ENCODE results near the gene LTBP4.

The LTBP4 gene

DNA sequence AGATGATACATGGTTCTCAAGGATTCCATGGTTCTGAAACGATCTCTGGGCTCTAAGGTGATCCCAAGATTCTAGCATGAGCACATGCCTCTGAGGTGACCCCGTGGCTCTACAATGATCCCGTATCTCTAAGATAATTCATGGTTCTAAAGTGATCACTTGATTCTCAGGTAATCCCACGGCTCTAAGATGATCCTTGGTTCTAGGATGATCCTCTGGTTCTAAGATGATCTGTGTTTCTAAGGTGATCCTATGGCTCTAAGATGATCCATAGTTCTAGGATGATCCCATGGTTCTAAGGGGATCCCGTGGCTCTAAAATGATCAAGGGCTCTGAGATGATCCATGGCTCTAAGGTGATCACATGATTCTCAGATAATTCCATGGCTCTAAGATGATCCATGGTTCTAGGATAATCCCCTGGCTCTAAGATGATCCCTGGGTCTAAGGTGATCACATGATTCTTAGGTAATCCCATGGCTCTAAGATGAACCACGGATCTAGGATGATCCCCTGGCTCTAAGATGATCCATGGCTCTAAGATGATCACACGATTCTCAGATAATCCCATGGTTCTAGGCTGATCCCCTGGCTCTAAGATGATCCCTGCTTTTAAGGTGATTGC is 67.9 kb downstream of the LTBP4 start:
- Histone ChIP-seq H3K23ac (ENCODE audit: low read length in 2 of 2) (no peak overlapping the region), H4K91ac (ENCODE audit: low read length) (no peak overlapping the region), H3K18ac (ENCODE audit: low read depth in 1 of 2, low read length in 2 of 2) (no peak overlapping the region), H3K36me3 (ENCODE audit: control insufficient read depth in 1 of 2, insufficient read depth in 2 of 2, low read depth in 1 of 2, low read length in 2 of 2) (peaks cover 72 to 73% of the 10 kb centered on the region in 2 experiments), H3K14ac (ENCODE audit: low read length in 2 of 2) (no peak overlapping the region), H3K9ac (ENCODE audit: low read length) (no peak overlapping the region), H3K27ac (ENCODE audit: low read length, poor library complexity, severe bottlenecking) (no peak overlapping the region), H2AK5ac (ENCODE audit: low read length, severe bottlenecking) (no peak overlapping the region), H3K4me1 (ENCODE audit: control insufficient read depth, insufficient read depth, low read depth, low read length) (peaks cover 7% of the 10 kb centered on the region), H2AFZ (ENCODE audit: low read depth, low read length) (no peak overlapping the region), H2BK5ac (ENCODE audit: low read depth, low read length, poor library complexity, severe bottlenecking) (no peak overlapping the region), H3K27me3 (ENCODE audit: control insufficient read depth in 1 of 2, insufficient read depth in 1 of 2, low read length in 2 of 2) (no peaks in the 10 kb centered on the region), H3K9me3 (ENCODE audit: control insufficient read depth, low read length) (peaks cover 11% of the 10 kb centered on the region), H3K4me3 (ENCODE audit: insufficient read depth in 1 of 2, low read depth in 1 of 2, low read length in 2 of 2) (no peak overlapping the region), H3K4me2 (ENCODE audit: low read length, poor library complexity, severe bottlenecking) (no peak overlapping the region), H3K79me1 (replicated peaks; ENCODE audit: low read length, poor library complexity, severe bottlenecking) (no peaks in the 10 kb centered on the region), H2BK120ac (ENCODE audit: low read depth, low read length) (no peak overlapping the region), H3K4ac (ENCODE audit: low read depth in 1 of 2, low read length in 2 of 2) (no peak overlapping the region), H4K8ac (ENCODE audit: low read length) (no peak overlapping the region), H2BK15ac (ENCODE audit: low read depth, poor library complexity, severe bottlenecking) (no peak overlapping the region), H2BK12ac (ENCODE audit: low read length in 2 of 2) (no peak overlapping the region)
- WGBS, result 96% methylated on average over 7 of the region's 7 CpGs
- no peak for DNase-seq

DNA sequence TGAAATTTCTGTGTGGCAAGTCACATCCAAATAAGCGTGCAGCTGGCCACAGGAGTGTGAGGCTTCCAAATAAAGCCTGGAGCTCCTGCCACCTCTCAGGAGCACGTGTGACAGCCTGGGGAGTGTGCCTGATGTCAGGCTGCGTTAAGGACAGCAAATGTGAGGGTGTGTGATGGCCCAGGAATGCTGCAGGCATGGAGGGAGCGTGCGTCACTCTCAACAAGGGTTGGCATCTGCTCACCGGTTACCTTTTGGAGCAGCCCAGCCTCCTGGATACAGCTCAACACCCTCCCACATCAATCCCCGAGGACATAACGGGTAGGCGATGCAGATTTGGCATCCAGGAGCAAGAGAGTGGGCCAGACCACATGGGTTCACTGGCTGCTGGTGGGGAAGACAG is 70.2 kb downstream of the LTBP4 start:
- Histone ChIP-seq H4K8ac (ENCODE audit: low read length) (no peak overlapping the region), H3K27ac (ENCODE audit: low read length, poor library complexity, severe bottlenecking) (no peak overlapping the region), H2AK5ac (ENCODE audit: low read length, severe bottlenecking) (no peak overlapping the region), H3K79me1 (replicated peaks; ENCODE audit: low read length, poor library complexity, severe bottlenecking) (no peaks in the 10 kb centered on the region), H3K14ac (ENCODE audit: low read length in 2 of 2) (no peak overlapping the region), H3K4me1 (ENCODE audit: control insufficient read depth, insufficient read depth, low read depth, low read length) (peaks cover 9% of the 10 kb centered on the region), H2BK5ac (ENCODE audit: low read depth, low read length, poor library complexity, severe bottlenecking) (no peak overlapping the region), H2BK12ac (ENCODE audit: low read length in 2 of 2) (no peak overlapping the region), H3K27me3 (ENCODE audit: control insufficient read depth in 1 of 2, insufficient read depth in 1 of 2, low read length in 2 of 2) (no peaks in the 10 kb centered on the region), H3K18ac (ENCODE audit: low read depth in 1 of 2, low read length in 2 of 2) (no peak overlapping the region), H4K91ac (ENCODE audit: low read length) (peak overlapping the region; percentile 7), H3K9ac (ENCODE audit: low read length) (no peak overlapping the region), H3K4me2 (ENCODE audit: low read length, poor library complexity, severe bottlenecking) (no peak overlapping the region), H3K4me3 (ENCODE audit: insufficient read depth in 1 of 2, low read depth in 1 of 2, low read length in 2 of 2) (no peak overlapping the region), H3K23ac (ENCODE audit: low read length in 2 of 2) (no peak overlapping the region), H3K4ac (ENCODE audit: low read depth in 1 of 2, low read length in 2 of 2) (no peak overlapping the region), H2BK120ac (ENCODE audit: low read depth, low read length) (no peak overlapping the region), H3K9me3 (ENCODE audit: control insufficient read depth, low read length) (peaks cover 11% of the 10 kb centered on the region), H2AFZ (ENCODE audit: low read depth, low read length) (no peak overlapping the region), H3K36me3 (ENCODE audit: control insufficient read depth in 1 of 2, insufficient read depth in 2 of 2, low read depth in 1 of 2, low read length in 2 of 2) (peaks cover 89 to 94% of the 10 kb centered on the region in 2 experiments), H2BK15ac (ENCODE audit: low read depth, poor library complexity, severe bottlenecking) (no peak overlapping the region)
- 94% methylated on average over 9 of the region's 9 CpGs for WGBS
- no peak for DNase-seq

DNA sequence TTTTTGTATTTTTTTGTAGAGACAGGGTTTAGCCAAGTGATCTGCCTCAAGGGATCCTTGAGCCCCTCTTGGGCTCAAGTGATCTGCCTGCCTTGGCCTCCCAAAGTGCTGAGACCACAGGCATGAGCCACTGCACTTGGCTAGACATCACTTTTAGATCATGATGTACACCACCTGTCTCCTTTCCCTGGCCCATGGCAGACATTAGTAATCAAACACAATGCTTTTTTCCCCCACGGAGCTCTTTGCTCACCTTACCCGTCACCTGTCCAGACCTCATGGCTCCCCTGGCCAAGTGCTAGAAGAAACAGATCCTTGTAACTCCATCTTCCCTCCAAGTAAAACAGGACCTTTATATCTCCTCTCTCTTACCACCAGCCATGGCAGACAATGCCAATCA is 70.9 kb downstream of the LTBP4 start:
- H4K8ac ChIP-seq (ENCODE audit: low read length), result no peak overlapping the region
- no peak overlapping the region for H4K91ac ChIP-seq (ENCODE audit: low read length)
- no peak overlapping the region for H3K9ac ChIP-seq (ENCODE audit: low read length)
- no peak for DNase-seq
- H2BK5ac ChIP-seq (ENCODE audit: low read depth, low read length, poor library complexity, severe bottlenecking), result no peak overlapping the region
- no peak overlapping the region for H3K4ac ChIP-seq (ENCODE audit: low read depth in 1 of 2, low read length in 2 of 2)
- peaks cover 7% of the 10 kb centered on the region for H3K4me1 ChIP-seq (ENCODE audit: control insufficient read depth, insufficient read depth, low read depth, low read length)
- H3K36me3 ChIP-seq (ENCODE audit: control insufficient read depth in 1 of 2, insufficient read depth in 2 of 2, low read depth in 1 of 2, low read length in 2 of 2), result peaks cover 89 to 96% of the 10 kb centered on the region in 2 experiments
- no peak overlapping the region for H2BK12ac ChIP-seq (ENCODE audit: low read length in 2 of 2)
- H3K9me3 ChIP-seq (ENCODE audit: control insufficient read depth, low read length), result peaks cover 11% of the 10 kb centered on the region
- no peak overlapping the region for H2AFZ ChIP-seq (ENCODE audit: low read depth, low read length)
- no peaks in the 10 kb centered on the region for H3K27me3 ChIP-seq (ENCODE audit: control insufficient read depth in 1 of 2, insufficient read depth in 1 of 2, low read length in 2 of 2)
- H3K4me2 ChIP-seq (ENCODE audit: low read length, poor library complexity, severe bottlenecking), result no peak overlapping the region
- no peak overlapping the region for H2BK120ac ChIP-seq (ENCODE audit: low read depth, low read length)
- no peak overlapping the region for H3K18ac ChIP-seq (ENCODE audit: low read depth in 1 of 2, low read length in 2 of 2)
- no peak overlapping the region for H3K27ac ChIP-seq (ENCODE audit: low read length, poor library complexity, severe bottlenecking)
- H3K14ac ChIP-seq (ENCODE audit: low read length in 2 of 2), result no peak overlapping the region
- WGBS, result 97% methylated on average over 2 of the region's 2 CpGs
- no peak overlapping the region for H3K4me3 ChIP-seq (ENCODE audit: insufficient read depth in 1 of 2, low read depth in 1 of 2, low read length in 2 of 2)
- H2AK5ac ChIP-seq (ENCODE audit: low read length, severe bottlenecking), result no peak overlapping the region
- no peak overlapping the region for H2BK15ac ChIP-seq (ENCODE audit: low read depth, poor library complexity, severe bottlenecking)
- no peak overlapping the region for H3K23ac ChIP-seq (ENCODE audit: low read length in 2 of 2)
- H3K79me1 ChIP-seq (replicated peaks; ENCODE audit: low read length, poor library complexity, severe bottlenecking), result no peaks in the 10 kb centered on the region

DNA sequence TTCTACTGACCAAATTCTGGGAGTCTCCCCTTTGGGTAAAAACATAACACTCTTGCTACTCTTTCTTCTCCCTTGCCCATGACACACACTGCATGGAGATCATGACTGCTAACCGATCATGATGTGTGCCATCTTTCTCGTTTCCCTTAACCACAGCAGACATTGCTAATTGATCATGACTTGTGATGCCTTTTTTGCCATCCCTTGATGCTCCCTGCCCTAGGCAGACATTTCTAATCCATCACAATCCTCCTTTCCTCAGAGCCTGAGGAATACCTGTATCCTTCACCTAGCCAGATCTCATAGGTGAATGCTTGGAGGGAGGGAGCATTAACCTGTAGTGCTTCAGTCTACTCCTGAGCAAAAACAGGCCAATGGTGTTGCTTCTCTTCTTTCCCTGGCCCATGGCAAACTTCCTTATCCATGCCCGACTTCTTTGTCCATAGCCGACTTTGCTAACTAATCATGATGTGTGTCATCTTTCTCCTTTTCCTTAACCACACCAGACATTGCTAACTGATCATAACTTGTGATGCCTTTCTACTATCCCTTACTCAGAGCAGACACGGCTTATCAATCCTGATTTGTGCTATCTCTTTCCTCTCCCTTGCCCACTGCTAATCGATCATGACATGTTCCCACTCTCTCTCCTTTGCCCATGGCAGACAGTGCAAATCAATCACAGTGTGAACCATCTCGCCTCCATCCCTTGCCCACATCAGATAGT is 71.6 kb downstream of the LTBP4 start:
- H3K18ac ChIP-seq (ENCODE audit: low read depth in 1 of 2, low read length in 2 of 2), result no peak overlapping the region
- H3K14ac ChIP-seq (ENCODE audit: low read length in 2 of 2), result no peak overlapping the region
- H3K4me1 ChIP-seq (ENCODE audit: control insufficient read depth, insufficient read depth, low read depth, low read length), result peaks cover 7% of the 10 kb centered on the region
- H3K9ac ChIP-seq (ENCODE audit: low read length), result no peak overlapping the region
- H3K9me3 ChIP-seq (ENCODE audit: control insufficient read depth, low read length), result peaks cover 11% of the 10 kb centered on the region
- no peak overlapping the region for H3K4me2 ChIP-seq (ENCODE audit: low read length, poor library complexity, severe bottlenecking)
- no peak overlapping the region for H2BK15ac ChIP-seq (ENCODE audit: low read depth, poor library complexity, severe bottlenecking)
- no peak overlapping the region for H2BK120ac ChIP-seq (ENCODE audit: low read depth, low read length)
- no peak overlapping the region for H3K23ac ChIP-seq (ENCODE audit: low read length in 2 of 2)
- H3K27me3 ChIP-seq (ENCODE audit: control insufficient read depth in 1 of 2, insufficient read depth in 1 of 2, low read length in 2 of 2), result no peaks in the 10 kb centered on the region
- H3K36me3 ChIP-seq (ENCODE audit: control insufficient read depth in 1 of 2, insufficient read depth in 2 of 2, low read depth in 1 of 2, low read length in 2 of 2), result peaks cover 89 to 96% of the 10 kb centered on the region in 2 experiments
- no peak overlapping the region for H2AFZ ChIP-seq (ENCODE audit: low read depth, low read length)
- no peak overlapping the region for H2BK12ac ChIP-seq (ENCODE audit: low read length in 2 of 2)
- DNase-seq, result no peak
- H4K8ac ChIP-seq (ENCODE audit: low read length), result no peak overlapping the region
- H2BK5ac ChIP-seq (ENCODE audit: low read depth, low read length, poor library complexity, severe bottlenecking), result no peak overlapping the region
- no peak overlapping the region for H3K4me3 ChIP-seq (ENCODE audit: insufficient read depth in 1 of 2, low read depth in 1 of 2, low read length in 2 of 2)
- no peak overlapping the region for H4K91ac ChIP-seq (ENCODE audit: low read length)
- no peaks in the 10 kb centered on the region for H3K79me1 ChIP-seq (replicated peaks; ENCODE audit: low read length, poor library complexity, severe bottlenecking)
- H3K27ac ChIP-seq (ENCODE audit: low read length, poor library complexity, severe bottlenecking), result no peak overlapping the region
- no peak overlapping the region for H2AK5ac ChIP-seq (ENCODE audit: low read length, severe bottlenecking)
- no peak overlapping the region for H3K4ac ChIP-seq (ENCODE audit: low read depth in 1 of 2, low read length in 2 of 2)
- 92% methylated on average over 7 of the region's 7 CpGs for WGBS
